Mucosa of descending colon (tissue), 3 donors: ENCODE data around the gene DNAJB13. TPM values are rescaled to one million over a fixed set of nuclear protein-coding genes. Genes with fewer than 3 reads are reported as not detected.
A peak's percentile ranks its signal among the peaks of the same experiment; 100 is the strongest.

Experiments used
- ATAC-seq: fragments of 200-7000 bp; cut with Tn5 transposase; one replicate; pipeline ENCODE4 v1.9.1; 2020; ENCODE audit warnings: mild to moderate bottlenecking, moderate library complexity
- DNase-seq, 3 donors: peaks; one replicate each; pipeline ENCODE4 v3.0.0-alpha.2; 2020
- H3K36me3 ChIP-seq: fragments of 200-600 bp; one replicate; pipeline ENCODE4 v1.8.0; 2021; ENCODE audit warnings: low read depth, mild to moderate bottlenecking
- H3K4me1 ChIP-seq: fragments of 200-600 bp; one replicate; pipeline ENCODE4 v1.8.0; 2021; ENCODE audit warnings: low read depth, mild to moderate bottlenecking
- H3K4me3 ChIP-seq: fragments of 200-600 bp; one replicate; pipeline ENCODE4 v1.8.0; 2021; ENCODE audit warnings: mild to moderate bottlenecking
- H3K9me3 ChIP-seq: fragments of 200-600 bp; one replicate; pipeline ENCODE4 v1.8.0; 2021; ENCODE audit warnings: mild to moderate bottlenecking
- intact Hi-C, 2 donors: fragments of 100-400 bp; cut with DNase I in 1 of 2; cut with micrococcal nuclease in 1 of 2; formaldehyde crosslinking; loops; one replicate each; pipeline versions ENCODE4 v1.11.0 to v1.11.1; 2022; cut with DNase I, micrococcal nuclease
- total RNA-seq, 3 donors: library from RNA; stranded (reverse); fragmentation: NEBNext Ultra II Directional in 2 of 3; extraction: Animal tissue kit (Norgen Biotek cat#: 25700) in 2 of 3; gene quantifications; one replicate each; pipeline versions ENCODE4 v1.2.1 to v1.2.4, GENCODE V29; 2021 to 2023
- TF ChIP-seq, protein P1 (sequence below): fragments of 200-600 bp; IDR thresholded peaks from one replicate; pipeline ENCODE4 v1.8.0; 2022; ENCODE audit warnings: antibody characterized with exemption, mild to moderate bottlenecking
- donor health status: DM: no; HTN: no; CAD: no; lungs with moderate emphysema.
- donor health status: DM: no; HTN: no; CAD: no.
- donor health status: DM: no; HTN: yes; CAD: no.

Gene DNAJB13
- total RNA-seq, 3 donors from 2014 or later: not detected

DNA sequence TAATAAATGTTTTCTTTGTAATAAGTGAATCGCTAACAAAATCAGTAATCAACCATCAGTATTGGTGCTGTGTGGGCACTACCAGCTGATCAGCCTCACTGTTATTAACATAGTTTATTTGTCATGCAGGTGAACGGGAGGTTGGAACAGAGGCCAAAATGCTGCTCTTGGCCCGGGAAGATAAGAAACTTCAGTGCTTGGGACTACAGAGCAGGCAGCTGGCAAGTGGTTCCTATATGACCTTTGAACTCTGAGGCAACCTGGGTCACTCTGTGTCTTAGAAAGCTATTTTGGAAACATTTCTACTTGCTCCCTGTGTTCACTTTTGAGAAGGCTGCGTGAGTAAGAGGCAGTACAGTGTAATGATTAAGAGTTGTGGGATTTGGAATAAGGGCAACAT is 36.5 kb upstream of the DNAJB13 start:
- TF ChIP-seq, protein P1, sequence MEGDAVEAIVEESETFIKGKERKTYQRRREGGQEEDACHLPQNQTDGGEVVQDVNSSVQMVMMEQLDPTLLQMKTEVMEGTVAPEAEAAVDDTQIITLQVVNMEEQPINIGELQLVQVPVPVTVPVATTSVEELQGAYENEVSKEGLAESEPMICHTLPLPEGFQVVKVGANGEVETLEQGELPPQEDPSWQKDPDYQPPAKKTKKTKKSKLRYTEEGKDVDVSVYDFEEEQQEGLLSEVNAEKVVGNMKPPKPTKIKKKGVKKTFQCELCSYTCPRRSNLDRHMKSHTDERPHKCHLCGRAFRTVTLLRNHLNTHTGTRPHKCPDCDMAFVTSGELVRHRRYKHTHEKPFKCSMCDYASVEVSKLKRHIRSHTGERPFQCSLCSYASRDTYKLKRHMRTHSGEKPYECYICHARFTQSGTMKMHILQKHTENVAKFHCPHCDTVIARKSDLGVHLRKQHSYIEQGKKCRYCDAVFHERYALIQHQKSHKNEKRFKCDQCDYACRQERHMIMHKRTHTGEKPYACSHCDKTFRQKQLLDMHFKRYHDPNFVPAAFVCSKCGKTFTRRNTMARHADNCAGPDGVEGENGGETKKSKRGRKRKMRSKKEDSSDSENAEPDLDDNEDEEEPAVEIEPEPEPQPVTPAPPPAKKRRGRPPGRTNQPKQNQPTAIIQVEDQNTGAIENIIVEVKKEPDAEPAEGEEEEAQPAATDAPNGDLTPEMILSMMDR: no peak
- Histone ChIP-seq H3K9me3 (no peaks in the 10 kb centered on the region), H3K4me1 (no peaks in the 10 kb centered on the region), H3K4me3 (no peak overlapping the region), H3K36me3 (no peaks in the 10 kb centered on the region)
- ATAC-seq: peak; percentile 17
- DNase-seq: no peak
- intact Hi-C loops: no loop called here

DNA sequence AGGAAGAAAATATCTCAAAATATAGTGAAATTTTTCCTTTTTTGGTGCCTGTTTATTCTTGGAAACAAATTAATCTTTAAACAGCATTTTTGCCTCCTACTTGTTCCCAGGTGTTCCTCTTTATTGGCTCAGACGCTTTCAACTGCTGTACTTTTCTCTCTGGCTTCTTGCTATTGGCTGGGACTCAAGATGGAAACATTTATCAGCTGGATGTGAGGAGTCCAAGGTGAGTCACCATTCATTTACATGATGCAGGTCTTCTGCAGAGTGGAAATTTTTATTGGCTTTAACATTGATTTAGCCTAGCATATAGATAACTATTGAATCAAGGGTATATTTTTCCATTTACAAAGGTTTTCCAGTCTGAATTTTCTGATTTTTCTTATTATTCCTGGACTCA is 34.4 kb upstream of the DNAJB13 start:
- ATAC-seq: peak; percentile 67
- intact Hi-C loops: no loop called here

DNA sequence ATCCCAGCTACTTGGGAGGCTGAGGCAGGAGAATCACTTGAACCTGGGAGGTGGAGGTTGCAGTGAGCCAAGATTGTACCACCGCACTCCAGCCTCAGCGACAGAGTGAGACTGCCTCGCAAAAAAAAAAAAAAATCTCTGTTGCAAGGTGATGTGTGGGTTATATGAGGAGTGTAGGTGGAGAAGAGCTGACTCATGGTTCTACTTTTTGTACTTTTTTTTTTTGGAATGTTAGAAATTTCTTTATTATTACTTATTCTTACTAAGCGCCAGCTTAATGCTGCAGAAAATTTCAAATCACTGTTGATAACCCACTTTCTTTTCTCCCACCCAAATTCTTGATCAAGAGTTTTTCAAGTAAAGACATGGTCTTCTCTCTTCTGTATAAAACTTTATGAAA is 29.6 kb upstream of the DNAJB13 start:
- no peak overlapping the region for H3K4me3 ChIP-seq
- no peak for ATAC-seq
- H3K36me3 ChIP-seq: no peaks in the 10 kb centered on the region
- TF ChIP-seq, protein P1: no peak
- DNase-seq: no peak
- H3K4me1 ChIP-seq: no peaks in the 10 kb centered on the region
- H3K9me3 ChIP-seq: no peaks in the 10 kb centered on the region
- intact Hi-C loops: no loop called here

More for the DNA sequence above, 34.4 kb upstream of the DNAJB13 start:
- Histone ChIP-seq H3K4me3 (no peak overlapping the region), H3K36me3 (no peaks in the 10 kb centered on the region), H3K9me3 (no peaks in the 10 kb centered on the region), H3K4me1 (no peaks in the 10 kb centered on the region)
- DNase-seq: no peak
- TF ChIP-seq, protein P1: no peak

DNA sequence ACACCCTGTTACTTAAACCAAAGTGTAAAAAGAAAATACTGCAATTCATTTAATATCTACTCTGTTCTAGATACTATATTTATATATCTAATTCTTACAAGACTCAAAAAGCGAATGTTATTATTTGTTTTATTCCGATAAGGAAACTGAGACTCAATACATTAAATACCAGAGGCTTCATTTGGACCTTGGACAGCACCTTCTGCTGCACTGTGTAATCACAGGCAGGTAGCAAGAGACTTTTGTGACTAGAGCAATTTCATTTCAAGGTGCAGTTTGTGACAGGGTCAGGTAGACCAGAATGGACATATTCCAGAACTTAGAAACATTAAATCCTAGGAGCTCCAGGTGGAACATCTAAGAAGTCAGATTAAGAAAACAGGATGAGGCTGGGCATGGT is 21.4 kb upstream of the DNAJB13 start:
- TF ChIP-seq, protein P1: no peak
- intact Hi-C loops: no loop called here
- Histone ChIP-seq H3K9me3 (no peaks in the 10 kb centered on the region), H3K4me3 (no peak overlapping the region), H3K4me1 (peaks cover 7% of the 10 kb centered on the region), H3K36me3 (no peaks in the 10 kb centered on the region)
- DNase-seq (no peak), ATAC-seq (no peak)

DNA sequence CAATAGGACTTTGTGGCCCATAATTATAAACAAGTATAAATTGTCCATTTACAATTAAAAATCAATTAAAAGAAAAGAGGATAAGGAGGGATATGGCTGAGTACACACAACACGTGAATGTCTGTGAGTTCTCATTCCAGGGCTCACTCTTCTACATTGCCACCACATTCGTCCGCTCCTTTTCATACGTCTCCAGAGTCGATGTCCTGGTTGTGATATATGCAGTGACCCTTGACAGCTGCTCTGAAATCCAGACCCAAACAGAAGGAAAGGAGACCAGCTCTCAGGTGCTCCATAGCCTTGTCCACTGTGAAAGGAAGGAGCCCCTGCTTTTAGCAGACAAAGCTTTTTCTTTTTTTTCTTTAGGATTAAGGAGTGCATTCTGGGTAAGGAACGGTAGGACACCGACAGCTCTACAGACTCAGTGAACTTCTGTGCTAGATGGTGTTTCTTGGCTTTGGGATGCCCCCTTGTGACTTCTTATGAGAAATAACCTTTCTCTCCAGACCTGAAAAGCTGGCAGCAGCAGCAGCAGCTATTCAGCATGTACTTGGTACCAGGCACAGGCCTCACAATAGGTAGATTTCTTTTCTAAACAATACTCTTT is 19.7 kb upstream of the DNAJB13 start:
- Histone ChIP-seq H3K4me1 (peaks cover 7% of the 10 kb centered on the region), H3K36me3 (no peaks in the 10 kb centered on the region), H3K4me3 (no peak overlapping the region), H3K9me3 (no peaks in the 10 kb centered on the region)
- intact Hi-C loops: no loop called here
- TF ChIP-seq, protein P1: no peak
- ATAC-seq: peak; percentile 82
- peak in 1 of 3 donors; percentile 10 for DNase-seq

DNA sequence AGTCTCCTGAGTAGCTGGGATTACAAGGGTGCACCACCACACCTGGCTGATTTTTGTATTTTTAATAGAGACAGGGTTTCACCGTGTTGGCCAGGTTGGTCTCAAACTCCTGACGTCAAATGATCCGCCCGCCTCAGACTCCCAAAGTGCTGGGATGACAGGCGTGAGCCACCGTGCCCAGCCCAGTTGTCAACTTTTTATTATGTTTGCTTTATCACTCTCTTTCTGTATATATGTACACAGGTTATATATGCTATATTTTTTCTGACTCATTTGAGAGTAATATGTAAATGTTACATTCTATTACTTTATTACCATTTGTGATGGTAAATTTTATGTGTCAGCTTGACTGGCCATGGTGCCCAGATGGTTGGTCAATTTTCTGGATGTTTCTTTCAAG is 18.9 kb upstream of the DNAJB13 start:
- peak in 2 of 3 donors; percentile 42 to 55 for DNase-seq
- Histone ChIP-seq H3K9me3 (no peaks in the 10 kb centered on the region), H3K36me3 (no peaks in the 10 kb centered on the region), H3K4me3 (no peak overlapping the region), H3K4me1 (peaks cover 7% of the 10 kb centered on the region)
- intact Hi-C loops: no loop called here
- TF ChIP-seq, protein P1: no peak
- peak; percentile 96 for ATAC-seq
